Body of pancreas (tissue), 4 donors: ENCODE data around the gene APBA2. TPM values are rescaled to one million over a fixed set of nuclear protein-coding genes. Genes with fewer than 3 reads are reported as not detected.
A peak's percentile ranks its signal among the peaks of the same experiment; 100 is the strongest.

Experiments used
- ATAC-seq: fragments of 150-250 bp; one replicate; pipeline ENCODE4 v1.9.1; 2016
- DNase-seq, 4 donors: peaks; one replicate each; pipeline ENCODE4 v3.0.0-alpha.2; 2019
- H3K27ac ChIP-seq, 4 donors: fragments of 200-600 bp; sonication (generic); 1 replicate in 3 of 4; 2 replicates in 1 of 4; pipeline versions ENCODE4 v1.5.1 to v1.6.1; 2016 to 2019; ENCODE audit warnings: mild to moderate bottlenecking in 1 of 4, mixed read lengths in 1 of 4, moderate library complexity in 1 of 4
- H3K27me3 ChIP-seq, 2 donors: fragments of 200-600 bp; sonication (generic); one replicate each; pipeline ENCODE4 v1.6.0; 2016; ENCODE audit warnings: mild to moderate bottlenecking in 1 of 2
- H3K36me3 ChIP-seq, 2 donors: fragments of 200-600 bp; sonication (generic); replicated peaks in 1 of 2; 2 replicates each; pipeline ENCODE4 v1.5.1; 2016; ENCODE audit warnings: low read depth in 2 of 2; ENCODE audit not compliant: insufficient read depth in 1 of 2
- H3K4me1 ChIP-seq: fragments of 200-600 bp; sonication (generic); one replicate; pipeline ENCODE4 v1.6.0; 2016
- H3K4me3 ChIP-seq, 2 donors: fragments of 200-600 bp; sonication (generic); 1 replicate in 1 of 2; 2 replicates in 1 of 2; pipeline ENCODE4 v1.5.1; 2016 to 2019
- H3K9me3 ChIP-seq, 3 donors: fragments of 200-600 bp; sonication (generic); 1 replicate in 2 of 3; 2 replicates in 1 of 3; pipeline ENCODE4 v1.5.1; 2016
- CTCF ChIP-seq, 7 experiments: fragments of 450-650 bp in 4 of 7; fragments of 200-600 bp in 3 of 7; sonication (generic) in 3 of 7; IDR thresholded peaks; one replicate each; pipeline ENCODE4 v1.5.1; 2016 to 2019; ENCODE audit warnings: antibody characterized with exemption in 7 of 7
- POLR2A ChIP-seq, 3 donors: fragments of 450-650 bp; IDR thresholded peaks; one replicate each; pipeline ENCODE4 v1.6.1; 2016; ENCODE audit warnings: antibody characterized with exemption in 3 of 3, mild to moderate bottlenecking in 2 of 3
- WGBS, 2 donors: methylation state at CpG; one replicate each; pipeline ENCODE4 v1.1.5; 2017; 5-methylcytosine and 5-hydroxymethylcytosine counted together
- intact Hi-C: fragments of 100-400 bp; cut with DNase I; formaldehyde crosslinking; loops from one replicate; pipeline ENCODE4 v1.15.1; 2023
- total RNA-seq, 2 donors: library from RNA; depleted of rRNA; stranded (reverse); fragments of >200 nt; gene quantifications; one replicate each; pipeline ENCODE4 v1.1.0, GENCODE V29; 2016

Gene APBA2
- total RNA-seq, 2 donors from 2014 or later, result 13.2 to 29.0 TPM

- DNase-seq (no peak), ATAC-seq (no peak)
- Histone ChIP-seq H3K27ac (no peak overlapping the region), H3K9me3 (no peaks in the 10 kb centered on the region), H3K27me3 (no peaks in the 10 kb centered on the region), H3K4me1 (peaks cover 37% of the 10 kb centered on the region), H3K36me3 (no peaks in the 10 kb centered on the region), H3K4me3 (no peak overlapping the region)
- intact Hi-C loops, result no loop called here
- WGBS, 2 donors, result 85 to 100% methylated on average over 1 to 7 of the region's 8 CpGs
- TF ChIP-seq POLR2A (IDR thresholded peaks at IDR 0.05) (no peak), CTCF (IDR thresholded peaks at IDR 0.05) (no peak)
These were observed 9.0 kb upstream of the APBA2 start for GRCh38 chr15:28876845-28877185.

GRCh38 chr15:28878209-28878608 is 7.6 kb upstream of the APBA2 start:
- intact Hi-C loops, result no loop called here
- no peak for DNase-seq

GRCh38 chr15:28879551-28879950 is 6.2 kb upstream of the APBA2 start:
- Histone ChIP-seq H3K36me3 (no peaks in the 10 kb centered on the region), H3K4me3 (no peak overlapping the region), H3K27ac (no peak overlapping the region), H3K4me1 (peaks cover 15% of the 10 kb centered on the region), H3K27me3 (no peaks in the 10 kb centered on the region), H3K9me3 (no peaks in the 10 kb centered on the region)
- no peak for ATAC-seq
- no peak for TF ChIP-seq CTCF (IDR thresholded peaks at IDR 0.05)
- TF ChIP-seq POLR2A (IDR thresholded peaks at IDR 0.05), result no peak
- DNase-seq, result no peak
- WGBS, 2 donors, result 92 to 100% methylated on average over 2 to 9 of the region's 9 CpGs
- intact Hi-C loops, result no loop called here

More at GRCh38 chr15:28878209-28878608, 7.6 kb upstream of the APBA2 start:
- WGBS, 2 donors, result 85 to 86% methylated on average over 15 of the region's 15 CpGs
- H3K4me1 ChIP-seq, result peaks cover 29% of the 10 kb centered on the region
- H3K27ac ChIP-seq, result no peak overlapping the region
- TF ChIP-seq CTCF (IDR thresholded peaks at IDR 0.05) (no peak), POLR2A (IDR thresholded peaks at IDR 0.05) (no peak)
- no peaks in the 10 kb centered on the region for H3K36me3 ChIP-seq
- H3K9me3 ChIP-seq, result no peaks in the 10 kb centered on the region
- H3K27me3 ChIP-seq, result no peaks in the 10 kb centered on the region
- H3K4me3 ChIP-seq, result no peak overlapping the region
- no peak for ATAC-seq

GRCh38 chr15:28880680-28881079 is 5.1 kb upstream of the APBA2 start:
- no peaks in the 10 kb centered on the region for H3K27me3 ChIP-seq
- no peak for TF ChIP-seq CTCF (IDR thresholded peaks at IDR 0.05)
- no peak for TF ChIP-seq POLR2A (IDR thresholded peaks at IDR 0.05)
- no peaks in the 10 kb centered on the region for H3K9me3 ChIP-seq
- intact Hi-C loops, result no loop called here
- H3K4me1 ChIP-seq, result peaks cover 21% of the 10 kb centered on the region
- peak overlapping the region in 3 of 4 donors; percentile 34 to 60 (median 48) for H3K27ac ChIP-seq
- 44 to 62% methylated on average over 5 of the region's 5 CpGs for WGBS, 2 donors
- H3K4me3 ChIP-seq, result no peak overlapping the region
- H3K36me3 ChIP-seq, result no peaks in the 10 kb centered on the region
- ATAC-seq (no peak), DNase-seq (no peak)

GRCh38 chr15:28881170-28881569 is 4.6 kb upstream of the APBA2 start:
- H3K36me3 ChIP-seq, result no peaks in the 10 kb centered on the region
- H3K27ac ChIP-seq, result peak overlapping the region in 3 of 4 donors; percentile 34 to 60 (median 48)
- ATAC-seq, result peak; percentile 45
- intact Hi-C loops, result no loop called here
- DNase-seq, result no peak
- H3K4me1 ChIP-seq, result peaks cover 22% of the 10 kb centered on the region
- no peak overlapping the region for H3K4me3 ChIP-seq
- no peaks in the 10 kb centered on the region for H3K27me3 ChIP-seq
- TF ChIP-seq POLR2A (IDR thresholded peaks at IDR 0.05) (no peak), CTCF (IDR thresholded peaks at IDR 0.05) (peak in 1 of 7 experiments; percentile 24)
- WGBS, 2 donors, result 56% methylated on average over 3 of the region's 3 CpGs
- H3K9me3 ChIP-seq, result no peaks in the 10 kb centered on the region
